ENCODE results near the gene TPST1.
"Not testable (repeated sequence)": the region's sequence is repeated elsewhere in the genome, so short reads cannot be mapped to it uniquely, and the experiment has no call there.

The TPST1 gene

GRCh38 chr7:66189695-66190503, 15.2 kb upstream of the TPST1 start:
- DNase-seq = no peak

GRCh38 chr7:66190504-66190857, 14.7 kb upstream of the TPST1 start:
- DNase-seq = no peak

DNA sequence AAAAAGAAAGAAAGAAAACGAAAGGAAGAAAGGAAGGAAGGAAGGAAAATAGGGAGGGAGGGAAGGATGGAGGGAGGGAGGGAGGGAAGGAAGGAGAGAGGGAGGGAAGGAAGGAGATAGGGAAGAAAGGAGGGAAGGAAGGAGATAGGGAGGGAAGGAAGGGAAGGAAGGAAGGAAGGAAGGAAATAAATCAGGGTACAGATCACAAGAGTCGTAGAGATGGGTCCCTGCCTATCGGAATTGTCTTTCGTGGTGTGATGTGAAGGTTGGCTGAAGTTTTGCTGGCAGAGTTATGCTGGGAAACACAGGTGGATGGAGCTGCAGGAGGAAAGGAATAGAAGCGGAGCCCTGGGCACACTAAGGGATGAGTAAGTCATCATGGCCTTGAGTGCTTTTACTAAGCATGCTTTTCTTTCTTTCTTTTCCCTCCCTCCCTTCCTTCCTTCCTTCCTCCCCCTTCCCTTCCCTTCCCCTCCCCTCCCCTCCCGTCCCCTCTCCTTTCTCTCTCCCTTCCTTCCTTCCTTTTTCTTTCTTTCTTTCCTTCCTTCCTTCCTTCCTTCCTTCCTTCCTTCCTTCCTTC, 11.9 kb upstream of the TPST1 start:
- DNase-seq = no peak

- DNase-seq = no peak
These were observed 6.7 kb upstream of the TPST1 start for GRCh38 chr7:66198469-66198868.

DNA sequence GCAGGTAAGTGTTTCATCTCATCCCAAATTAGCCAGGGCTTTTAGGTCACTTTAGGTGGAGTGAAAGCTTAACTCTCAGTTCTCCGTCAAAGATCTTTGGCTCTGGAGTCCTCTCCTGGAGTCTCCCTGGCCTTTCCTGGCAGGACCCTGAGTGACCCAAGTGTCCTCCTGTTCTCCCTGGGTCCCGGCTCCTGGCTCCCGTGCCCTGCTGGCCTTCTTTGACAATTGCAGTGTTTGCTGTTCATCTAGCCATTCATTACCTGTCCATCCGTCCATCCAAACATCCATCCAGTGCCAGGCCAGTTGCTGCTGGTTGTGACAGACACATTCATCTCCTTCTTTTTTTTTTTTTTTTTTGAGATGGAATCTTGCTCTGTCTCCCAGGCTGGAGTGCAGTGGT, 6.2 kb upstream of the TPST1 start:
- DNase-seq = no peak

- DNase-seq = no peak
These were observed 2.7 kb upstream of the TPST1 start for GRCh38 chr7:66202441-66202840.

- no peak for DNase-seq
These were observed 582 bp downstream of the TPST1 start for GRCh38 chr7:66205741-66206090.

- no peak for DNase-seq
These were observed 1.2 kb downstream of the TPST1 start for GRCh38 chr7:66206119-66206933.

- no peak for DNase-seq
These were observed 1.8 kb downstream of the TPST1 start for GRCh38 chr7:66206934-66207240.

DNA sequence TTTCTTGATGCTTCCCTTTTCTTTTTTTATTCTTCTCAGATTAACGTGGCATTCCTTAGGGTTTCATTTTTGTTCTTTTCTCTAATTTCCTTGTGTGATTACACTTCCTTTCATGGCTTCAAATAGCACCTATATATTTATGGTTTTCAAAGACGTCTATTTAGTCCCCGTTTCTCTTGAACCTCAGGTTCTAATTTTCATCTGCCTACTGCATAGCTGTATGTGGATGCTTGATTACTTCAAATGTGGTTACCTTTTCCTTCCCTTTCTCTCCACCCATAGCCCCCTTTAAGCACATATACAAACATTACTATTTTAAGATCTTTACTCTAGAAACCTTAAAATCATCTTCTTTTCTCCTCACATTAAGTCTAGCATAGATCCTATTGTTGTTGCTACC, 2.4 kb downstream of the TPST1 start:
- no peak for DNase-seq

- DNase-seq = no peak
These were observed 6.3 kb downstream of the TPST1 start for GRCh38 chr7:66211429-66211828.

DNA sequence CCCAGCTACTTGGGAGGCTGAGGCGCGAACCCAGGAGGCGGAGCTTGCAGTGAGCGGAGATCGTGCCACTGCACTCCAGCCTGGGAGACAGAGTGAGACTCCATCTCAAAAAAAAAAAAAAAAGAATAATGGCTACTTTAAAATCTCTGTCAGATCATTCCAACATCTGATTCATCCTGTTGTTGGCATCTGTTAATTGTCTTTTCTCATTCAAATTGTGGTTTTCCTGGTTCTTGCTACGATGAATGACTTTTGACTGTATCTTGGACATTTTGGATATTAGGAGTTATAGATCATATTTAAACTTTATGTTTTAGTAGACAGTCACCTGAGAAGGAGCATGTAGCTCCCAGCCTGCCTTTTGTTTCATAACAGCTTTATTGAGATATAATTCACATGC, 8.5 kb downstream of the TPST1 start:
- DNase-seq = no peak

- no peak for DNase-seq
These were observed 11.6 kb downstream of the TPST1 start for GRCh38 chr7:66216687-66217086.

DNA sequence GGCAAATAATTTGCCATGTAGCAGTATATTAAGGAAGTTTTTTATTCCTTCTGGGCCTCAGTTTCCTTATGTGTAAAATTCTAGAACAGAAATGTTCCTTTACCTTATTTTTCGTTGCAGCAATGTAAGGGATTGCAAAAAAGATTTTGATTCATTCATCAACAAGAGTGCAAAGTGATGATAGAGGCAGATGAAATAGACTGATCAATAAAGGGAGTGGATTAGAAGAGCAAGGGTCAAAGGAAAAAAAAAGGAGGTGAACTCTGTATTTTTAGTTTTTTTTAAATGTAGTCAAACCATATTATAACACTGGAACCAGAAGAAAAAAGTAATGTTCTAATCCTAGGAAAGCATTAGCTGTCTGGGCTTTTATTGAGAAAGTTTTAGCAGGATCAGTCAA, 14.7 kb downstream of the TPST1 start:
- DNase-seq = no peak

DNA sequence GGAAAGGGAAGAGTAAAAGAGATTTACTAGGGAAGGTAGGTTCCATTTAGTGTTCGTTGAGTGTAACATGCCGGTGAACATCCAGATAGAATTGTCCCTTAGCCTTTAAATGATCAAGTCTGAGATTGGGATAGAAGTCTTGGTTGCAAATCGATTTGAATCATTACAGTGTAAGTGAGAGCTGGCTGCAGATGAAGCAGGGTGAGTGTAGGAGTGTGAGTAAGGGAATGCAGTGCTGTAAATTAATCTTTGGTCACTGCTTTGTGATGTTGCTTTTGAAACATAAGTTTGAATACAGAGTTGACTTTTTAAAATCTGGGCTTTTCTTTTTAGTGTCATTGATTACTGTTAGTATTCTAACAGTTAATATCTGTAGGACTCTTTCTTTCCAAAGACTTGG, 16.3 kb downstream of the TPST1 start:
- no peak for DNase-seq

GRCh38 chr7:66227808-66228207, 22.7 kb downstream of the TPST1 start:
- no peak for DNase-seq

- DNase-seq = not testable (repeated sequence)
These were observed 26.4 kb downstream of the TPST1 start for GRCh38 chr7:66231326-66232216.

GRCh38 chr7:66233638-66234037, 28.5 kb downstream of the TPST1 start:
- DNase-seq = no peak

DNA sequence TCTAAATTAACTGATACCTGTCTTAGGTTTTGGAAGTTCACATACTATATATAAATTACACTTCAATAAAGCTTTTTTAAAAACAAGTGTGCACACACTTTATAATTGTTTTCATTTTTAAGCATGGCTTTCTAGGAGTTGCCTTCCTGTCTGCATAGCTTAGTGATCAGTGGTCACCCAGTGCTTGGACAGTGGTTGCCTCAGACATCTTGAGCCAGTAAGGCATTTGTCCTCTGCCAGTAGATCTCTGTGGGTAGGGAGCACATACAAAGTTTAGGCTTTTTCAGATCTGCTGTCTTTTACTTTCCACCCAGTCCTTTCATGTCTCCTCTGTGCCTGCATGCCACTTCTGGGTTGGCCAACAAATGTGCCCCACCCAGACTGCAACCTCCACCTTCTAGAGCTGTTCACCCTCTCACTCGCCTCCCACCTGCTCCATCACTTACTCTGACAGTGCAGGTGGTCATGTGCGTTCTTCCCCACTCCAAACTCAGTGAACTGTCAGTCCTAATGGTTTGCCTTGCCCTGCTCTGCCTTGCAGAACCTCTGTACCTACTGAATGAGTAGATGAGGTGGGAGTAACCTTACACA, 31.7 kb downstream of the TPST1 start:
- no peak for DNase-seq

- DNase-seq = no peak
These were observed 33.0 kb downstream of the TPST1 start for GRCh38 chr7:66237906-66238772.

GRCh38 chr7:66238773-66239466, 33.8 kb downstream of the TPST1 start:
- DNase-seq = no peak

Measured in DMS153 (cell line).